HepG2 (cell line): ENCODE results near the gene SLIRP. TPM values are rescaled to one million over a fixed set of nuclear protein-coding genes. Genes with fewer than 3 reads are reported as not detected.

Experiments used
- ATAC-seq: fragments of 200-7000 bp; cut with Tn5 transposase; 3 replicates; pipeline ENCODE4 v1.9.1; 2020; ENCODE audit warnings: mild to moderate bottlenecking, moderate library complexity
- BruUV-seq: library from RNA; stranded (reverse); fragments of 400-500 nt; replicated peaks from 2 replicates; lab custom pipeline; 2021; lab: Mats Ljungman, UMichigan
- CTCF ChIA-PET: fragments of 300-600 bp; formaldehyde crosslinking; extraction: SDS; loops from one replicate; lab custom pipeline; 2021; ENCODE audit warnings: low total read pairs, inconsistent platforms, low intra/inter-chr PET ratio; lab: Yijun Ruan, JAX
- POLR2A ChIA-PET: fragments of 350-600 bp; sonication (Branson Sonifier 250); formaldehyde crosslinking; loops from one replicate; lab custom pipeline; 2020; ENCODE audit warnings: antibody characterized with exemption, inconsistent platforms; lab: Yijun Ruan, JAX
- DNase-seq: peaks from one replicate; pipeline ENCODE4 v3.0.0-alpha.2; 2015; ENCODE audit warnings: low spot score
- FAIRE-seq: peaks from 3 replicates; lab custom pipeline; 2011; peaks lifted over from hg19 to GRCh38; lab: Jason Lieb, UNC
- H2AFZ ChIP-seq: one replicate; pipeline ENCODE4 v1.6.1; 2011; ENCODE audit warnings: low read length, inconsistent platforms
- H3K27ac ChIP-seq: fragments of 300-600 bp; 3 replicates; pipeline ENCODE4 v1.8.0; 2011; ENCODE audit warnings: mixed run types, mild to moderate bottlenecking, mixed read lengths, low read length, inconsistent platforms; ENCODE audit not compliant: insufficient read depth; ENCODE audit errors: extremely low read length
- H3K27me3 ChIP-seq, 2 experiments: fragments of 200-600 bp in 1 of 2; 2 replicates in 1 of 2; 3 replicates in 1 of 2; pipeline versions ENCODE4 v1.6.0 to v1.8.0; 2011; ENCODE audit warnings: low read length in 2 of 2, mild to moderate bottlenecking in 2 of 2, moderate library complexity in 2 of 2, inconsistent platforms in 1 of 2; ENCODE audit not compliant: insufficient read depth in 2 of 2, control insufficient read depth in 1 of 2
- H3K36me3 ChIP-seq, 2 experiments: fragments of 200-600 bp in 1 of 2; replicated peaks in 1 of 2; 2 replicates in 1 of 2; 3 replicates in 1 of 2; pipeline versions ENCODE4 v1.5.1 to v1.8.0; 2011; ENCODE audit warnings: low read length in 2 of 2, inconsistent platforms in 1 of 2; ENCODE audit not compliant: insufficient read depth in 2 of 2, control insufficient read depth in 1 of 2
- H3K4me1 ChIP-seq: 2 replicates; pipeline ENCODE4 v1.5.1; 2012; ENCODE audit warnings: low read length, inconsistent platforms; ENCODE audit not compliant: insufficient read depth
- H3K4me2 ChIP-seq: 2 replicates; pipeline ENCODE4 v1.6.0; 2011; ENCODE audit warnings: low read depth, low read length, inconsistent platforms
- H3K4me3 ChIP-seq, 3 experiments: fragments of 200-600 bp in 1 of 3; sonication (generic), shearing (Covaris generic) in 1 of 3; replicated peaks in 1 of 3; 2 replicates each; pipeline ENCODE4 v1.5.1; 2011 to 2016; ENCODE audit warnings: low read length in 3 of 3, inconsistent platforms in 2 of 3, low read depth in 2 of 3, mild to moderate bottlenecking in 2 of 3, control low read depth in 1 of 3, mixed read lengths in 1 of 3; ENCODE audit not compliant: insufficient read depth in 1 of 3
- H3K79me2 ChIP-seq: one replicate; pipeline ENCODE4 v1.6.1; 2011; ENCODE audit warnings: low read length, inconsistent platforms; ENCODE audit not compliant: insufficient read depth
- H3K9ac ChIP-seq: 2 replicates; pipeline ENCODE4 v1.6.0; 2011; ENCODE audit warnings: mild to moderate bottlenecking, low read depth, low read length, inconsistent platforms; ENCODE audit not compliant: insufficient read depth
- H3K9me3 ChIP-seq: 2 replicates; pipeline ENCODE4 v1.5.1; 2012; ENCODE audit warnings: mild to moderate bottlenecking, low read length
- H4K20me1 ChIP-seq: 2 replicates; pipeline ENCODE4 v1.6.0; 2011; ENCODE audit warnings: inconsistent platforms, mild to moderate bottlenecking, low read length, moderate library complexity; ENCODE audit not compliant: insufficient read depth
- HNRNPUL1 ChIP-seq: fragments of 200-400 bp; formaldehyde crosslinking; IDR thresholded peaks from 2 replicates; pipeline ENCODE4 v1.6.1; 2017; ENCODE audit warnings: low read depth, mild to moderate bottlenecking, low read length, moderate library complexity
- ZNF564 ChIP-seq: sonication (generic); formaldehyde crosslinking; IDR thresholded peaks from 2 replicates; pipeline ENCODE4 v1.8.1; 2023; ENCODE audit warnings: mild to moderate bottlenecking, missing genetic modification reagents
- ZNF589 ChIP-seq: sonication (generic); formaldehyde crosslinking; conservative IDR thresholded peaks from 2 replicates; pipeline ENCODE4 v1.8.0; 2022; ENCODE audit warnings: mild to moderate bottlenecking, moderate library complexity, missing genetic modification reagents
- ZNF614 ChIP-seq: IDR thresholded peaks from 2 replicates; pipeline ENCODE4 v1.6.1; 2018; ENCODE audit warnings: missing biosample characterization, missing genetic modification reagents, inconsistent platforms, borderline replicate concordance
- ZNF790 ChIP-seq: sonication (generic); formaldehyde crosslinking; IDR thresholded peaks from 2 replicates; pipeline ENCODE4 v1.8.0; 2022; ENCODE audit warnings: missing genetic modification reagents, mild to moderate bottlenecking, borderline replicate concordance
- ZSCAN12 ChIP-seq: sonication (generic); formaldehyde crosslinking; IDR thresholded peaks from 2 replicates; pipeline ENCODE4 v1.9.0; 2021; ENCODE audit warnings: mild to moderate bottlenecking, missing genetic modification reagents
- WGBS: methylation state at CpG from one replicate; pipeline ENCODE4 v1.1.6; 2017; ENCODE audit warnings: low lambda C conversion rate; 5-methylcytosine and 5-hydroxymethylcytosine counted together
- in situ Hi-C: cut with HindIII; loops from 2 replicates; pipeline ENCODE4 v1.10.0; 2017; ENCODE audit warnings: low pct_unique_long_range_greater_than_20kb; ENCODE audit not compliant: extremely low pct_ligation_motif_present
- intact Hi-C: fragments of 100-400 bp; cut with micrococcal nuclease; formaldehyde crosslinking; loops from one replicate; pipeline ENCODE4 v1.10.0; 2022; ENCODE audit not compliant: unreplicated experiment
- polyA plus RNA-seq, 8 experiments: library from polyadenylated mRNA; depleted of rRNA in 3 of 8; stranded (reverse) in 7 of 8; unstranded in 1 of 8; fragments of >200 nt; fragmentation: Illumina TruSeq in 4 of 8; extraction: Trizol in 4 of 8; gene quantifications; 2 replicates each; pipeline versions ENCODE4 v1.2.1 to v1.2.3, GENCODE V29; 2011 to 2016; ENCODE audit warnings: low read depth in 4 of 8, missing spikeins in 1 of 8, mixed read lengths in 1 of 8; ENCODE audit not compliant: insufficient read depth in 1 of 8
- total RNA-seq, 5 experiments: library from RNA; depleted of rRNA; stranded (reverse); fragments of >200 nt; fragmentation: Illumina TruSeq; extraction: Trizol; gene quantifications; 2 replicates each; pipeline ENCODE4 v1.2.3, GENCODE V29; 2016; ENCODE audit warnings: low read depth in 1 of 5
- TF ChIP-seq, protein P1 (sequence below): sonication (generic); formaldehyde crosslinking; IDR thresholded peaks from 2 replicates; pipeline ENCODE4 v1.8.1; 2022; ENCODE audit warnings: low read depth, mild to moderate bottlenecking, missing genetic modification reagents
- TF ChIP-seq, protein P2 (sequence below): IDR thresholded peaks from 2 replicates; pipeline ENCODE4 v1.6.1; 2016; ENCODE audit warnings: missing biosample characterization, missing genetic modification reagents, low read depth
- TF ChIP-seq, protein P3 (sequence below): sonication (generic); formaldehyde crosslinking; IDR thresholded peaks from 2 replicates; pipeline ENCODE4 v1.8.0; 2022; ENCODE audit warnings: mild to moderate bottlenecking, missing genetic modification reagents
- TF ChIP-seq, protein P4 (sequence below): sonication (generic); formaldehyde crosslinking; IDR thresholded peaks from 2 replicates; pipeline ENCODE4 v1.8.0; 2022; ENCODE audit warnings: missing genetic modification reagents, mild to moderate bottlenecking, inconsistent platforms, borderline replicate concordance
- TF ChIP-seq, protein P5 (sequence below), 2 experiments: IDR thresholded peaks; 2 replicates each; pipeline ENCODE4 v1.6.1; 2011 to 2012; ENCODE audit warnings: low read length in 2 of 2, borderline replicate concordance in 1 of 2, low read depth in 1 of 2, mild to moderate bottlenecking in 1 of 2, moderate library complexity in 1 of 2

SLIRP gene
- total and polyA plus RNA-seq, 2 of the 13 experiments (the other 11 are each of a cell fraction or from before 2014, with no cell fraction given): 281 to 548 TPM

DNA sequence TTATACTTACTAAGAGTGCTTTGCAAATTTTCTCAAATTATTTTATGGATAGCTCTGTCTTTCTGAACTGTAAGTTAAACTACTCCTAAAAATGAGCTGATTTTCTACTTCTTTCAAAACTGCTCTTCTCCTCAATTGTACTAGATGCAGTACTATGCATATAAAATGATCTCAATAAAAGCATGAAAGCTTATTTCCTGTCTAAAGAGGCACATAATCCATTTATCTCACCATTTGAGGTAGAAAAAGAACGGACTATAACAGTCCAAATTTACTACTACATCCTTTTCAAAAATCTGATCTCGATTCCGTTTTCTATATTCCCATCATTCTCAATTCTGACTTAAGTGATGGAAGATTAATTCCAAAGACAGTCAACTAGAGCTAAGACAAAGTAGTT is 14.4 kb downstream of the SLIRP start (continued):
- TF ChIP-seq, protein P1, sequence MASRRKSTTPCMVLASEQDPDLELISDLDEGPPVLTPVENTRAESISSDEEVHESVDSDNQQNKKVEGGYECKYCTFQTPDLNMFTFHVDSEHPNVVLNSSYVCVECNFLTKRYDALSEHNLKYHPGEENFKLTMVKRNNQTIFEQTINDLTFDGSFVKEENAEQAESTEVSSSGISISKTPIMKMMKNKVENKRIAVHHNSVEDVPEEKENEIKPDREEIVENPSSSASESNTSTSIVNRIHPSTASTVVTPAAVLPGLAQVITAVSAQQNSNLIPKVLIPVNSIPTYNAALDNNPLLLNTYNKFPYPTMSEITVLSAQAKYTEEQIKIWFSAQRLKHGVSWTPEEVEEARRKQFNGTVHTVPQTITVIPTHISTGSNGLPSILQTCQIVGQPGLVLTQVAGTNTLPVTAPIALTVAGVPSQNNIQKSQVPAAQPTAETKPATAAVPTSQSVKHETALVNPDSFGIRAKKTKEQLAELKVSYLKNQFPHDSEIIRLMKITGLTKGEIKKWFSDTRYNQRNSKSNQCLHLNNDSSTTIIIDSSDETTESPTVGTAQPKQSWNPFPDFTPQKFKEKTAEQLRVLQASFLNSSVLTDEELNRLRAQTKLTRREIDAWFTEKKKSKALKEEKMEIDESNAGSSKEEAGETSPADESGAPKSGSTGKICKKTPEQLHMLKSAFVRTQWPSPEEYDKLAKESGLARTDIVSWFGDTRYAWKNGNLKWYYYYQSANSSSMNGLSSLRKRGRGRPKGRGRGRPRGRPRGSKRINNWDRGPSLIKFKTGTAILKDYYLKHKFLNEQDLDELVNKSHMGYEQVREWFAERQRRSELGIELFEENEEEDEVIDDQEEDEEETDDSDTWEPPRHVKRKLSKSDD (CRISPR knock-in tag): no peak
- TF ChIP-seq, protein P2, sequence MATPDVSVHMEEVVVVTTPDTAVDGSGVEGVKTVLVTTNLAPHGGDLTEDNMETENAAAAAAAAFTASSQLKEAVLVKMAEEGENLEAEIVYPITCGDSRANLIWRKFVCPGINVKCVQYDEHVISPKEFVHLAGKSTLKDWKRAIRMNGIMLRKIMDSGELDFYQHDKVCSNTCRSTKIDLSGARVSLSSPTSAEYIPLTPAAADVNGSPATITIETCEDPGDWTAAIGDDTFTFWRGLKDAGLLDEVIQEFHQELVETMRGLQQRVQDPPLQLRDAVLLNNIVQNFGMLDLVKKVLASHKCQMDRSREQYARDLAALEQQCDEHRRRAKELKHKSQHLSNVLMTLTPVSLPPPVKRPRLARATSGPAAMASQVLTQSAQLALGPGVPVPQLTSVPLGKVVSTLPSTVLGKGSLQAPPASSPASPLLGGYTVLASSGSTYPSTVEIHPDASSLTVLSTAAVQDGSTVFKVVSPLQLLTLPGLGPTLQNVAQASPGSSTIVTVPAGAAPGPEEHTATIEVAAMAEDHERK (CRISPR knock-in tag): no peak
- TF ChIP-seq, protein P3, sequence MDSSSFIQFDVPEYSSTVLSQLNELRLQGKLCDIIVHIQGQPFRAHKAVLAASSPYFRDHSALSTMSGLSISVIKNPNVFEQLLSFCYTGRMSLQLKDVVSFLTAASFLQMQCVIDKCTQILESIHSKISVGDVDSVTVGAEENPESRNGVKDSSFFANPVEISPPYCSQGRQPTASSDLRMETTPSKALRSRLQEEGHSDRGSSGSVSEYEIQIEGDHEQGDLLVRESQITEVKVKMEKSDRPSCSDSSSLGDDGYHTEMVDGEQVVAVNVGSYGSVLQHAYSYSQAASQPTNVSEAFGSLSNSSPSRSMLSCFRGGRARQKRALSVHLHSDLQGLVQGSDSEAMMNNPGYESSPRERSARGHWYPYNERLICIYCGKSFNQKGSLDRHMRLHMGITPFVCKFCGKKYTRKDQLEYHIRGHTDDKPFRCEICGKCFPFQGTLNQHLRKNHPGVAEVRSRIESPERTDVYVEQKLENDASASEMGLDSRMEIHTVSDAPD (CRISPR knock-in tag): no peak
- TF ChIP-seq ZNF589 (no peak), ZNF614 (CRISPR knock-in tag) (no peak)

DNA sequence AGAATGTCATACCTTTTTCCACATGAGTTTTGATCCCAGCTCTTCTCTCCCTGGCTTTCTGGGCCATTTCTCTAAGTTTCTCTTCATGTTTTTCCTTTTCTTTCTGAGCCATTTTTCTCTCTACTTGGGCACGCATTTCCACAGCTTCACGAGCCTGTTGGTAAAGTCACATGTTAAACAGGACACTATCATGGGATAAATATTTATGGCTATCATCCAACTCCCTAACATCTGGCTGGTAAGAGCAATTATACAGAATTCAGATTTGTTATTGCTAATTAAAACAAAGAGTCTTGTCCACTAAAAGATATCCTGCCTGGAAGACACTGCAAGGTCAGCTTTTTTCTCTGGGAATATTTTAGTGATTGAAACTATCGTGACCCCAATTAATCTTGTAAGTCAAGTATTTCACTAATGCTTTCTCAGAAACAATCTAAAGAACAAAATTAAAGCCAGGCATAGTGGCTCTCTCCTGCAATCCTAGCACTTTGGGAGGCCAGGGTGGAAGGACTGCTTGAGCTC is 23.1 kb downstream of the SLIRP start:
- DNase-seq (no peak), FAIRE-seq (no peak), ATAC-seq (no peak)
- ChIA-PET POLR2A (no interaction called here), CTCF (no interaction called here)
- H3K4me2 ChIP-seq: no peak overlapping the region
- H3K4me1 ChIP-seq: no peaks in the 10 kb centered on the region
- no TSS peak for BruUV-seq
- no peak overlapping the region for H3K9ac ChIP-seq
- no peaks in the 10 kb centered on the region for H3K27me3 ChIP-seq
- no peak overlapping the region for H2AFZ ChIP-seq
- H3K36me3 ChIP-seq: peaks cover 29 to 85% of the 10 kb centered on the region in 2 experiments
- H3K27ac ChIP-seq: no peak overlapping the region
- H3K4me3 ChIP-seq: no peak overlapping the region
- no peaks in the 10 kb centered on the region for H3K79me2 ChIP-seq
- 0 out of 2 replicates have a peak, but pooled peaks cover 2% of the 10 kb centered on the region for H4K20me1 ChIP-seq
- in situ Hi-C loops (no loop called here), intact Hi-C loops (no loop called here)
- no peaks in the 10 kb centered on the region for H3K9me3 ChIP-seq
- WGBS: 97% methylated on average over 3 of the region's 3 CpGs
- TF ChIP-seq, protein P4, sequence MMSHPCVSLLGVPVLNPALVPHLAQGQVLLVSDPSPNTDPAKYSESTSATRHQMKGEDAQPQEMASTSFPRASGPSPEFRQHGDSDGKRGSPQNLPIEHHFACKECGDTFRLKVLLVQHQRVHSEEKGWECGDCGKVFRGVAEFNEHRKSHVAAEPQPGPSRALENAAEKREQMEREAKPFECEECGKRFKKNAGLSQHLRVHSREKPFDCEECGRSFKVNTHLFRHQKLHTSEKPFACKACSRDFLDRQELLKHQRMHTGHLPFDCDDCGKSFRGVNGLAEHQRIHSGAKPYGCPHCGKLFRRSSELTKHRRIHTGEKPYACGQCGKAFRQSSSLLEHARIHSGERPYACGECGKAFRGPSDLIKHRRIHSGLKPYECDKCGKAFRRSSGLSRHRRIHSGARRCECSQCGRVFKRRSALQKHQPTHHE: no peak
- no peak for TF ChIP-seq ZNF790 (CRISPR knock-in tag)
- no peak for TF ChIP-seq HNRNPUL1
- TF ChIP-seq, protein P5, sequence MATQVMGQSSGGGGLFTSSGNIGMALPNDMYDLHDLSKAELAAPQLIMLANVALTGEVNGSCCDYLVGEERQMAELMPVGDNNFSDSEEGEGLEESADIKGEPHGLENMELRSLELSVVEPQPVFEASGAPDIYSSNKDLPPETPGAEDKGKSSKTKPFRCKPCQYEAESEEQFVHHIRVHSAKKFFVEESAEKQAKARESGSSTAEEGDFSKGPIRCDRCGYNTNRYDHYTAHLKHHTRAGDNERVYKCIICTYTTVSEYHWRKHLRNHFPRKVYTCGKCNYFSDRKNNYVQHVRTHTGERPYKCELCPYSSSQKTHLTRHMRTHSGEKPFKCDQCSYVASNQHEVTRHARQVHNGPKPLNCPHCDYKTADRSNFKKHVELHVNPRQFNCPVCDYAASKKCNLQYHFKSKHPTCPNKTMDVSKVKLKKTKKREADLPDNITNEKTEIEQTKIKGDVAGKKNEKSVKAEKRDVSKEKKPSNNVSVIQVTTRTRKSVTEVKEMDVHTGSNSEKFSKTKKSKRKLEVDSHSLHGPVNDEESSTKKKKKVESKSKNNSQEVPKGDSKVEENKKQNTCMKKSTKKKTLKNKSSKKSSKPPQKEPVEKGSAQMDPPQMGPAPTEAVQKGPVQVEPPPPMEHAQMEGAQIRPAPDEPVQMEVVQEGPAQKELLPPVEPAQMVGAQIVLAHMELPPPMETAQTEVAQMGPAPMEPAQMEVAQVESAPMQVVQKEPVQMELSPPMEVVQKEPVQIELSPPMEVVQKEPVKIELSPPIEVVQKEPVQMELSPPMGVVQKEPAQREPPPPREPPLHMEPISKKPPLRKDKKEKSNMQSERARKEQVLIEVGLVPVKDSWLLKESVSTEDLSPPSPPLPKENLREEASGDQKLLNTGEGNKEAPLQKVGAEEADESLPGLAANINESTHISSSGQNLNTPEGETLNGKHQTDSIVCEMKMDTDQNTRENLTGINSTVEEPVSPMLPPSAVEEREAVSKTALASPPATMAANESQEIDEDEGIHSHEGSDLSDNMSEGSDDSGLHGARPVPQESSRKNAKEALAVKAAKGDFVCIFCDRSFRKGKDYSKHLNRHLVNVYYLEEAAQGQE (IDR thresholded peaks at IDR 0.05; ENCODE audit: borderline replicate concordance in 1 of 2, low read depth in 1 of 2, low read length in 2 of 2): no peak
- TF ChIP-seq ZSCAN12: no peak
- TF ChIP-seq ZNF564 (CRISPR knock-in tag): no peak
